ENCODE results near the gene ARHGAP22.

Gene ARHGAP22

GRCh38 chr10:48508791-48509772, 95.8 kb downstream of the ARHGAP22 start:
- H3K27me3 ChIP-seq (replicated peaks; ENCODE audit: insufficient read depth, low read length) = no peaks in the 10 kb centered on the region
- no peaks in the 10 kb centered on the region for H3K9me2 ChIP-seq (replicated peaks; ENCODE audit: insufficient read depth, low read length)
- no peaks in the 10 kb centered on the region for H3K79me2 ChIP-seq (ENCODE audit: low read length)
- no peak overlapping the region for H3K4me2 ChIP-seq (ENCODE audit: low read depth, low read length)
- H3K36me3 ChIP-seq (replicated peaks; ENCODE audit: insufficient read depth, low read length) = no peaks in the 10 kb centered on the region
- no peak overlapping the region for H3K27ac ChIP-seq (ENCODE audit: low read length)
- no peaks in the 10 kb centered on the region for H3F3A ChIP-seq (ENCODE audit: insufficient read depth, low read length)
- no peaks in the 10 kb centered on the region for H4K20me1 ChIP-seq (ENCODE audit: insufficient read depth, low read length)
- H2AFZ ChIP-seq (ENCODE audit: low read length) = no peak overlapping the region
- no peak for DNase-seq
- TF ChIP-seq CTCF (IDR thresholded peaks at IDR 0.05; ENCODE audit: low read length) (no peak), EZH2phosphoT487 (IDR thresholded peaks at IDR 0.05; ENCODE audit: low read length) (no peak), EZH2 (optimal IDR thresholded peaks at IDR 0.05; ENCODE audit: low read depth, low read length) (no peak)
- H3K9ac ChIP-seq (ENCODE audit: low read length) = no peak overlapping the region
- no peak overlapping the region for H3K4me3 ChIP-seq (ENCODE audit: low read length)
- H3K4me1 ChIP-seq (ENCODE audit: low read length) = no peaks in the 10 kb centered on the region
- H3K9me3 ChIP-seq (replicated peaks; ENCODE audit: insufficient read depth, low read length) = no peaks in the 10 kb centered on the region

GRCh38 chr10:48507933-48508790, 96.7 kb downstream of the ARHGAP22 start:
- Histone ChIP-seq H3K9me2 (replicated peaks; ENCODE audit: insufficient read depth, low read length) (no peaks in the 10 kb centered on the region), H3K4me2 (ENCODE audit: low read depth, low read length) (no peak overlapping the region), H3K4me3 (ENCODE audit: low read length) (no peak overlapping the region), H3K9ac (ENCODE audit: low read length) (no peak overlapping the region), H3K79me2 (ENCODE audit: low read length) (no peaks in the 10 kb centered on the region), H3K4me1 (ENCODE audit: low read length) (no peaks in the 10 kb centered on the region), H3K27me3 (replicated peaks; ENCODE audit: insufficient read depth, low read length) (no peaks in the 10 kb centered on the region), H3K36me3 (replicated peaks; ENCODE audit: insufficient read depth, low read length) (no peaks in the 10 kb centered on the region), H4K20me1 (ENCODE audit: insufficient read depth, low read length) (no peaks in the 10 kb centered on the region), H2AFZ (ENCODE audit: low read length) (no peak overlapping the region), H3F3A (ENCODE audit: insufficient read depth, low read length) (no peaks in the 10 kb centered on the region), H3K27ac (ENCODE audit: low read length) (no peak overlapping the region), H3K9me3 (replicated peaks; ENCODE audit: insufficient read depth, low read length) (no peaks in the 10 kb centered on the region)
- no peak for DNase-seq
- TF ChIP-seq EZH2phosphoT487 (IDR thresholded peaks at IDR 0.05; ENCODE audit: low read length) = no peak
- no peak for TF ChIP-seq EZH2 (optimal IDR thresholded peaks at IDR 0.05; ENCODE audit: low read depth, low read length)
- TF ChIP-seq CTCF (IDR thresholded peaks at IDR 0.05; ENCODE audit: low read length) = no peak

DNA sequence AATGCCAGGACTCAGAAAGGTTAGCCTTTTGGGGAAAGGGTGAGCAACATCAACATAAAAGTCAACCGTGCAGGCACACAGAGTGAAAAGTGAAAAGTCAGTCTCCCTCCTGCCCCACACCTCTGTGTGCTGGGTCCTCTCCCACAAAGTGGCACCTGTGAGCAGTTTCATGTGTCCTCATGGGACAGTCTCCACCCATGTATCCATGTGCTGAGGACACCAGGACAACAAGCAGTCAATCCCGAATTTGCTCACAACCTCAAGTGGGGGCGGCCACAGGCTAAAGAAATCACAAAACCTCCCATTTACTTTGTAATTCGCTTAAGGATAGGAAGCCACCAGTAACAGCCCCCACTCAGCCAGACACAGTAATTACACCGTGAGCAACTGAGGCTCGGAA, 97.4 kb downstream of the ARHGAP22 start:
- H3K4me1 ChIP-seq (ENCODE audit: low read length) = no peaks in the 10 kb centered on the region
- H3K79me2 ChIP-seq (ENCODE audit: low read length) = no peaks in the 10 kb centered on the region

More for the DNA sequence above, 97.4 kb downstream of the ARHGAP22 start:
- no peak overlapping the region for H3K9ac ChIP-seq (ENCODE audit: low read length)
- no peaks in the 10 kb centered on the region for H3K27me3 ChIP-seq (replicated peaks; ENCODE audit: insufficient read depth, low read length)
- no peak overlapping the region for H3K4me2 ChIP-seq (ENCODE audit: low read depth, low read length)
- H3K9me2 ChIP-seq (replicated peaks; ENCODE audit: insufficient read depth, low read length) = no peaks in the 10 kb centered on the region
- H3K27ac ChIP-seq (ENCODE audit: low read length) = no peak overlapping the region
- no peak overlapping the region for H2AFZ ChIP-seq (ENCODE audit: low read length)
- H4K20me1 ChIP-seq (ENCODE audit: insufficient read depth, low read length) = no peaks in the 10 kb centered on the region
- no peaks in the 10 kb centered on the region for H3F3A ChIP-seq (ENCODE audit: insufficient read depth, low read length)
- no peak overlapping the region for H3K4me3 ChIP-seq (ENCODE audit: low read length)
- no peaks in the 10 kb centered on the region for H3K36me3 ChIP-seq (replicated peaks; ENCODE audit: insufficient read depth, low read length)
- no peak for TF ChIP-seq EZH2phosphoT487 (IDR thresholded peaks at IDR 0.05; ENCODE audit: low read length)
- no peak for TF ChIP-seq CTCF (IDR thresholded peaks at IDR 0.05; ENCODE audit: low read length)
- no peak for DNase-seq
- no peaks in the 10 kb centered on the region for H3K9me3 ChIP-seq (replicated peaks; ENCODE audit: insufficient read depth, low read length)

Data from MM.1S (cell line).